NCI-H2029 (cell line): Measurements from ENCODE around the gene REEP2.

Experiments
- DNase-seq: peaks from one replicate; lab custom pipeline; 2025; lab: John Stamatoyannopoulos, UW

REEP2 gene

GRCh38 chr5:138448481-138449398 is 9.9 kb downstream of the REEP2 start:
- DNase-seq, result peak; percentile 22

DNA sequence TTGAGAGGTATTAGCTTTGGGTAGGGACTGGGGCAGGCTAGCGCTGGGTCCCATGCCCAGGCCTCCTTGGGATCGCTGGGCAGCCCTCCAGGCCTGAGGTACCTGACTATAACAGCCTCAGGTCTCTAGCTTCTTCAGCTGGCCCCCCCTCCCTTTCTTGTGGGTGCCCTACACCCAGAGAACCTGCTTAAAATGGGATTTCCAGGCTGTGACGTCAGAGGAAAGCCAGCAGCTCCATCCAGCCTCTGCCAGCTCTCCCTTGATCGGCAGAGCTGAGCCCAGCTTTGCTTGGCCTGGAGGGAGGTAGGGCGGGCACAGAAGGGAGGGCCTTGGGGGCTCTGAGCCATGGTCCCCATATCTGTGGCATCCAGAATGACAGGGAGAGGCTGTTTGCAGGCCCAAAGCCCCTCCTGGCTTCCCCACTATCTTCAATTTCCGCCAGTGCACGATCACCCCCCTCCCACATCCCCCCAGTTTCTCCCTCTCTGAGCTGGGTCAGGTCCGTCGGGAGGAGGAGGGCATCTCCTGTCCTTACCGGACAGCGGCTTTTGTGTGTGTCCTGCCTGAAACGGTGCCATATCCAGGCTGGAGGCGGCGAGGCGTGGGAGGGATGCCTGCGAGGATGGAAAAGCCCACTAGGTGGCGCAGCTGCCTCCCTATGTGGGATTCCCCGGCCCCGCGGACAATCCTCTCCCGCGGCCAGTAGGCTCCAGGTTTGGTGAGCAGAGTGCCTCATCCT is 10.8 kb downstream of the REEP2 start:
- DNase-seq, result peak; percentile 67

- DNase-seq, result no peak
Observed at GRCh38 chr5:138450971-138451370, 12.1 kb downstream of the REEP2 start.

DNA sequence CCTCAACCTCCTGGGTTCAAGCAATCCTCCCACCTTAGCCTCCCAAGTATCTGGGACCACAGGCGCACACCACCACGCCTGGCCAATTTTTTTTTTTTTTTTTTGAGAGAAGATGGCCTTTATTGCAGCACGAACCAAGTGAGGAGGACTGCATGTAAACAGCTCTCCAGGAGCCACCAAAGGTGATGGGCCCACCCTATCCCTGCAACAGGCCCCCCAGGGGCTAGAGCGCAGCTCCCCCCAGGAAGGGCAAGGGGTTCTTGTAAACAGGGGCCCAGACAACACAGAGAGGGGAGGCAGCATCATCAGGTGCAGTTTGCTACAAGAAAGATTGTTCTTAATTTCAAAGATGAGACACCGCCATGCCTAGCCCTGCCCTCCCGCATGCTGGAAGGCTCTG is 13.9 kb downstream of the REEP2 start:
- no peak for DNase-seq

DNA sequence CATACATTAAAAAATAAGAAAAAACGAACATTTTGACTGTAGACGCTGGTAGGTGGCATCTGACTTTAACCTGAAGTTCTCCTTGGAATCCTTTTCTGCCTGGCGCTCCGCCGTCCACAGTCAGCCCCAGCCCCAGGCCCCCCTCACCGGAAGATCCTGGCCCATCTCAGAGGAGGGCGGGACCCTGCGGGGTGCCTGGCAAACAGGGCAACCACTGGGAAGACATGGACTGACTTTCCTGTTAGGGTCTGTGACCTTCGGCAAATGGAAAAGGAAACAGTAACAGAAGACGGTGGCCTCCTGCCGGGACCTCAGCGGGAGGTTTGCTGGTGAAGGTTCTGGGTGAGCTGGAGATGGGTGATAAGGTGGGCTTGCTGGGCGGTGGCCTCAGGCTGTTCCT is 14.7 kb downstream of the REEP2 start:
- no peak for DNase-seq

DNA sequence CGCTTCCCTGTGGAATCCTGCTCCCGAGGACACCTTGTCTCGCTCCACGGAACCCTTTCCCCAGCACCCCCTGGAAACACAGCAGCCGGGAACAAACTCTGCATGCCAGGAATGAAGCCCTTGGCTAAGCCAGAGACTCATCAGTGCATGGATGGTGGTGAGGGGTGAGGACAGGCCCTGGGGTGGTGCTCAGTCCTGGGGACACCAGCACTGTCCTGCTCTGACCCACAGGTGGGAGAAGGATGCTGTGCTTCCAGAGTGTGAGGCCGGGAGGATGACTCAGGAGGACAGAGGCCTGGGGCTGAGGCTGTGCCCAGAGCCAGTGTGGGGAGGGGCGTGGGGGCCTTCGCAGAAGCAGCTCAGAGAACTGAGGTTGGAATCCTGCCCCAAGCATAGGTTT is 15.3 kb downstream of the REEP2 start:
- no peak for DNase-seq

DNA sequence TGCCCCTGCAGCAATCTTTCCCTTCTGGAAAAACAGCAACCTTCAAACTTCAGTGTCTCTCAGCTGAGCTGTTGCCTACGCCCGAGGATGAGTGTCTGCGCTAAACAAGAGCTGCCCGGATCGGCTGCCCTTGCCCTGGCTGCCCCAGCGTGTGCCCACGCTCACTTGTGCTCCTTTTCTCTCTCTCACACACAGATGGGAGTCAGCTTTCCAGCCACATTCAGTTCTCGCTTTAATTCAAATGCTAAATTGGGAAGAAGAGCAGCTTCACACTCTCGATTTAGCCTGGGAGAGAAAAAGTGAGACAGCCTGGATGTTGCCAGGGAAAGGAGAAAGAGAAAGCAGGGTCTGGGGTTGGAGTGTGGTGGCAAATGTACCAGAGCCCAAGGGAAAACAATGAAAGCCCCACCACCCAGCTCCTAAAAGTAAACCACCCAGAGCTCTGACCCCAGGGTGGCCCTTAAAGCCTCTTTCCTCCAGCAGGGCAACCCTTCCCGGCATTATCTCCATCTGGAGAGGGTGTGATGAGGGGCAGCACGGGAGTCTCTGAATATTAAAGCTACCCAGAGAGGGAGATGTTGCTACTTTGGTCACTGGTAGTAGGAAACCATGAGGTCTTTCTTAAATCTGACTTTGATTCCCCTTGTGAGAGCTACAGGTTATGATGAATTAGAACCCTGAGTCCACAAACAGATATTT is 16.5 kb downstream of the REEP2 start:
- DNase-seq, result no peak

DNA sequence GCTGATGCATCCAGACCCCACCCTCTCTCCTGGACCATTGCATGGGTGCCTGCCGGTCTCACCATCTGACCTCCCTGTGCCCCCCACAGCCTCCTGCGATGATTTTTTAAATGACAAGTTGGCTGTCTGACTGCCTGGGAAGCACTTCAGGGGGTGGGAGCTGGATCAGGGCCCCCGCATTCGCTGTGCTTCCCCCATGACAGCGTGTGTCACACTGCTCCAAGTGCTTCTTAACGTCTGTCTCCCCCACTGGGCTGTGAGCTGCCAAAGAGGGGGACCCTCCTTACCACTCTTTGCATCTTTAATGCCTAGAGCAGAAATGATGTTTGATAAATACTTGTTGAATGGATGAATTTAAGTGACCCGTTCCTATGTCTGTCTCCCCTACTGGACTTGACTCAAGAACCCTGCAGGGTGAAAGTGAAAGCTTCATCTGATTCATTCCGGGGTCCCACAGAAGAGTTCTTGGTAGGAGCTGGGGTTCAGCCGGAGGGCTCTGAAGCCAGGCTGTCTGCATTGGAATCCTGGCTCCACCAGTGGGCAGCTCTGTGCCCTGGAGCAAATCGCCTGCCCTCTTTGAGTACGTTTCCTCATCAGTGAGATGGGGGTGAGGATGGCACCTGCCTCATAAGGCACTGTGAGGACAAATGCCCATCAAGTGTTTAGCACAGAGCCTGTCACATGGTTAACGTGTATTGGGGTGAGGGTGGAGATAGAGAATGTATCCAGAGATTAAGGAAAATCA is 18.8 kb downstream of the REEP2 start:
- DNase-seq, result no peak

DNA sequence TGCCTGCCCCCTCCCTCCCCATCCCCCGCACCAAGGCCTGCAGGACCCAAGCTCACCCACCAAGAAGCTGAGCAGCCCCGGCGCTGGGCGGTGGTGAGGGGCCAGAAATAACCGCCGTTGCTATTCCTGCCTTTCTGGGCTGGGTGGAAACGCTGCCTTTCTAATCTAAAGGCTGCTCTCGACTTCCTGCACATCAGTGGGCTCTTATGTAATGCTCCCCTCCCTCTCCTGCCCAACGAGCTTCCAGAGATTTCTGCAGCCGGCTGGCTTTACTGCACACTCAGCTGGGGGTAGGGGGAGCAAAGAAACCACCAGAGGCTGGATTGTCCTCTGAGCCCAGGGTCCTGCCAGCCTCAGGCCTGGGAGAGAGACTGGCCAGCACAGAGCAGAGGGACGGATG is 19.5 kb downstream of the REEP2 start:
- no peak for DNase-seq

DNA sequence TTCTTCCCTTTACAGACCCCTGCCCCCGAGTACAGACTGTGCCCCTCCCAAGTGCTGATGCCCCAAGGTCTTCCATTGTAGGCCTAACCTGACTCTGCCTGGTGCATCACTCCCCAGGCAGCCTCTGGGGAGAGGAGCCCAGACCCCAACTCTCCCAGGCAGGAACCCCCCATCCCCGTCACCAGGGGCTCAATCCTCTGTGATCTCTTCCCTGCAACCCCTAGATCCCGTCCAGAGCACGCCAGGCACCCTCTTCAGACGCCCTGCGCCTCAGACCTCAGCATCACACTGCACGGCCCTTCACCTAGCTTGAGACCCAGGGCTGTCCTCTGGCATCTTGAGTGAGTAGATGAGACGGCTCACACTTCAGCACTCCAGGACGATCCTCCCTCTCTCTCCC is 20.0 kb downstream of the REEP2 start:
- no peak for DNase-seq

DNA sequence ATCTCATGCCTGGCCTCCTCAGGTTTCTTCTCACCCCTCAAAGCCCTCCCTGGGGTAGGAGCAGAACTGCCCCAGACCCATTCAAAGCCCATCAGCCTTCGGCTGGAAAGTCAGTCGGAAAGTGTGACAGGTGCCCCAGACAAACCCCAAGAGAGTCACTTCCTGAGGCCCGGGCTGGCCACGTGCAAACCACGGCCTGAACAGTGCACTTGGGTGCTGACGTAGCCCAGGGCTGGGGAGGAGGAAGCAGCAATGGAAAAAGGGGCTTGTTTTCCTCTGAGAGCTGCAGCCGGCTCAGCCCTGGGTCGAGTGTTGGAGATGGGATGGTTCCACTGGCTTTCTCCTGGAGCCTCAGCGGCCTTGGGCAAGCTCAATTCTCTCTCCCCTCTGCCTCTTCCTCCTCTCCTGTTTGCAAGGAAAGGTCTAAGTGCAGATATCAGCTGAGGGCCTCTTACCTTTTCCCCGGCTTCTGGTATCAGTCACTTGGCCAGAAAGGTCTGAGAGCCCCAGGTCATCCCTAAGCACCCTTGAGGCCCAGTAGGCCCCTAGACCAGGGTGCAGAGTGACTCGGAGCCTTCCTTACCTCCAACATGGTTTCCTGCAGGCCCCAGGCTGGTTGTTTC is 20.6 kb downstream of the REEP2 start:
- DNase-seq, result no peak

DNA sequence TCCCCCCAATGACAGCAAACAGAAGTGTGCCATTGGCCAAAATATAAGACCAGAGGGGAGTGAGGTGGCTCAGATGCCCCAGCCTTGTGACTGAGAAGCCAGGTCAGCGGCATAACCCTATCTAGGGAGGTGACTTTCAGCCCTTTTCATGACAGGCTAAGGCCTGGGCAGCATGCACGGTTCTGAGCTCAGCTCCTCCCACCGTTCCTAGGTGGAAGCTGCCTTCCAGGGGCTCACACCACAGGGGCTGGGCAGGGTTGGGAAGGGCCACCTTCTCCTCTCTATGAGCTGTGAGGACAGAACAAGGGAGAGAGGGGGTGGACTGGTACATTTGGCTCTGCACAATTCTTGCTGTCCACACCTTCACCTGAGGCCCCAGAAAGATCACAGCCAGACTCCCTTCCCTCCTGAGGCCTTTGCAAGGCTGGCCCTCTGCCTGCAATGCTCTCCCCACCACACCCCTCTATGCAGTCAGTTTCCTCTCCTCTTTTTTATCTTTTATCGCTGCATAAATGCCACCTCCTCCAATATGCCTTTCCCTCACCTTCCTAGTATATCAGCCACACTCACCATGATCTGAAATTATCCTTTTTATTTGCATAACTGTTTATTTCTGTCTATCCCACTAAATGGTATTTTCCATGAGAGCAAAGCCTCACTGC is 21.3 kb downstream of the REEP2 start:
- DNase-seq, result no peak

DNA sequence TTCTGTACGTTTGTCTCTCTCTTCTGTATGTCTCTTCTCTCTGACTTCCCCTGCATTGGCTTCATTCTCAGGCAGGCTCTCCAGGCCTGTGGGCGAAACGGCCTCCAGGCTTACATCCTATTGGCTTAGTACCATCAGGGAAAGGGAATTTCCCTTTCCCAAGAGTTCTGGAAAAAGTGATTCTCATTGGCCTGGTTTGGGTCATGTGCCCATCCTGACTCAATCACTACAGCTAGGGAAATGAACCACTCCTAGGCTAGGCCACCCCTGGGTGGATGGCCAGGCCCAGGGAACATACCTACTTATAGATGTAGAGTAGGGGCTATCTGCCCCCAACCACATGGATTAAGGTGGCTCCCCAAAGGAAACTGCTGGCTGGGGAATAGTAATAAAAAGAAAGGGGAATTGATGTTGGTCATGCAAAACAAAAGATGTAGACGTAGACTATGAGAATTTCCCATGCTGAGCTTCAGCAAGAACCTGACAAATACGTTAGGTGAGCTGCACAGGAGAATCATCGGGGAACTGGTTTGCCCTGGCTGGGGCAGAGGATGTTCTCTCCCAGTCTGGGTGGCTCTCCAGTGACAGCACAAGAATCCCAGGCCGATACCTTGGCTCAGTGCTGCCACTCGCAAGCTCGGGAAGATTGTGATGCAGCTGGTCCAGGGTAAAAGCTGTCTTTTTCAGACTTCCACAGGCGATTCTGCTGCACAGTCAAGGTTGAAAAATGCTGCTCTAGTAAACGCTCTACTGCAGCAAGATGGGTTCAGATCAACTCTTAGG is 22.7 kb downstream of the REEP2 start:
- no peak for DNase-seq

DNA sequence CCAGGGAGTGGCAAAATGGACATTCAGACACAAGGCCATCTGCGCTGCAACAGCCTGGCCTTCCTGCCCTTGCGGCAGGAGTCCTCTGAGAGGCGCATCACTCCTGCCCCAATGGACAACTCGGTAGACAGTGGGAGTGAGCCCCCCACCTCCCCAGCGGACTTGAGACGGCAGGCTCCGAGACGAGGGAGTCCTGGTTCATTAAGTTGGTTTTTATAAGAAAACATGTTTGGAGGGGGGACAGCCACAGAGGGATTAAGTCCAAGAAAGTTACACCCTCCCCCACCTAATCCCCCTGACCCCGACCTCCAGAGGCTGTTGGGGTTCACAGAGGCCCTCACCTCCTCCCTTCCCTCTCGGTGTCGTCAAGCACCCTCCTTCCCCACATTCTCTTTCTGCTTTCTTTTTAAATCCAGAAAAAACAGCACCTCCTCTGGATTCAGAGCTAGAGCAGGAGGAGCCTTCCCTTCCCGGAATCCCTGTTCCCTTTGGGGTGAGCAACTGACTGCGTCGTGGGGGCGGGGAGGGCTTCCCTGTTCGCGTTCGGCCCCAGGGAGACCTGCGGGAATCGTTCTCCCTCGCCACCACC is 24.7 kb downstream of the REEP2 start:
- no peak for DNase-seq

DNA sequence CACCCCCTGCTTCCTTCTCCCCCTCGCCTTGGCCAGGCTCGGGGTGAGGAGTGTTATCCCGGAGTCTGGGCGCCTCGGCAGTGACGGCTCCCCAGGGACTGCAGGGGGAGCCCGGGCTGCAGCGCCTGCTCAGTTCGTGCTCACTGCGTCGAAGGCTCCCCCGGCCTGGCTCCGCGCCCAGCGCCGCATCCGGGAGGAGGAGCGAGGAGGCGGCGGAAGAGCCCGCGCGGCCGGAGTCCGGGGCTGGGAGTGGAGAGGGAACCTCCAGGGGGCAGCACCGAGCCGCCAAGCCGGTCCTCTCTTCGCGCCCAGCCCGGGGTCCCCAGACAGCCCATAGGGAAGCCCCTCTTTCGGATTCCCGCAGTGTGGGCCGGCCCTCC is 25.1 kb downstream of the REEP2 start:
- DNase-seq, result peak; percentile 82

GRCh38 chr5:138464388-138465260 is 25.8 kb downstream of the REEP2 start:
- DNase-seq, result peak; percentile 98

DNA sequence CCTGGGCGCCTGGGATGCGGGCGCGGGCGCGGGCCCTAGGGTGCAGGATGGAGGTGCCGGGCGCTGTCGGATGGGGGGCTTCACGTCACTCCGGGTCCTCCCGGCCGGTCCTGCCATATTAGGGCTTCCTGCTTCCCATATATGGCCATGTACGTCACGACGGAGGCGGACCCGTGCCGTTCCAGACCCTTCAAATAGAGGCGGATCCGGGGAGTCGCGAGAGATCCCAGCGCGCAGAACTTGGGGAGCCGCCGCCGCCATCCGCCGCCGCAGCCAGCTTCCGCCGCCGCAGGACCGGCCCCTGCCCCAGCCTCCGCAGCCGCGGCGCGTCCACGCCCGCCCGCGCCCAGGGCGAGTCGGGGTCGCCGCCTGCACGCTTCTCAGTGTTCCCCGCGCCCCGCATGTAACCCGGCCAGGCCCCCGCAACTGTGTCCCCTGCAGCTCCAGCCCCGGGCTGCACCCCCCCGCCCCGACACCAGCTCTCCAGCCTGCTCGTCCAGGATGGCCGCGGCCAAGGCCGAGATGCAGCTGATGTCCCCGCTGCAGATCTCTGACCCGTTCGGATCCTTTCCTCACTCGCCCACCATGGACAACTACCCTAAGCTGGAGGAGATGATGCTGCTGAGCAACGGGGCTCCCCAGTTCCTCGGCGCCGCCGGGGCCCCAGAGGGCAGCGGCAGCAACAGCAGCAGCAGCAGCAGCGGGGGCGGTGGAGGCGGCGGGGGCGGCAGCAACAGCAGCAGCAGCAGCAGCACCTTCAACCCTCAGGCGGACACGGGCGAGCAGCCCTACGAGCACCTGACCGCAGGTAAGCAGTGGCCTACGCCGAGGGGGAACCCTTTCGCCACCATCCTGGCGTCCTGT is 26.6 kb downstream of the REEP2 start, which contains the start of gene EGR1:
TSS of gene EGR1 (plus strand) at position 219 of the 864 bp plus-strand sequence. CDS start at position 502, 283 bp downstream.
- peak; percentile 88 for DNase-seq
